Calu3 (cell line): Measurements from ENCODE around the gene NYAP2. TPM values are rescaled to one million over a fixed set of nuclear protein-coding genes. Genes with fewer than 3 reads are reported as not detected.

ENCODE experiments used
- BruUV-seq: library from RNA; stranded (reverse); fragments of 400-500 nt; replicated peaks from 2 replicates; lab custom pipeline; 2021; lab: Mats Ljungman, UMichigan
- CTCF ChIA-PET: fragments of 300-600 bp; sonication (Branson Sonifier 250); formaldehyde crosslinking; loops from one replicate; lab custom pipeline; 2022; ENCODE audit warnings: antibody characterized with exemption; lab: Charles Lee
- DNase-seq: peaks from one replicate; pipeline ENCODE4 v3.0.0; 2022
- H3K27ac Mint-ChIP-seq: one replicate; pipeline ENCODE4 v1.8.0; 2022; ENCODE audit warnings: mixed read lengths; ENCODE audit not compliant: unreplicated experiment
- H3K27me3 Mint-ChIP-seq: one replicate; pipeline ENCODE4 v1.8.0; 2022; ENCODE audit warnings: mixed read lengths; ENCODE audit not compliant: unreplicated experiment
- H3K36me3 Mint-ChIP-seq: one replicate; pipeline ENCODE4 v1.8.0; 2022; ENCODE audit warnings: mild to moderate bottlenecking, moderate library complexity, mixed read lengths; ENCODE audit not compliant: insufficient read depth, unreplicated experiment
- H3K4me1 Mint-ChIP-seq: one replicate; pipeline ENCODE4 v1.8.0; 2022; ENCODE audit warnings: mild to moderate bottlenecking, low read depth, mixed read lengths; ENCODE audit not compliant: unreplicated experiment
- H3K4me3 Mint-ChIP-seq: one replicate; pipeline ENCODE4 v1.8.0; 2022; ENCODE audit warnings: mild to moderate bottlenecking, low read depth, moderate library complexity, mixed read lengths; ENCODE audit not compliant: unreplicated experiment
- H3K9me3 Mint-ChIP-seq: one replicate; pipeline ENCODE4 v1.8.0; 2022; ENCODE audit warnings: low read depth, mixed read lengths; ENCODE audit not compliant: unreplicated experiment
- intact Hi-C: fragments of 100-400 bp; cut with micrococcal nuclease; formaldehyde crosslinking; loops from one replicate; pipeline ENCODE4 v1.10.0; 2022; ENCODE audit not compliant: unreplicated experiment
- total RNA-seq: library from RNA; stranded (reverse); gene quantifications from 2 replicates; pipeline ENCODE4 v1.2.3, GENCODE V29; 2022
- TF ChIP-seq, protein P1 (sequence below): fragments of 200-600 bp; IDR thresholded peaks from one replicate; pipeline ENCODE4 v1.8.0; 2022; ENCODE audit warnings: antibody characterized with exemption; ENCODE audit not compliant: unreplicated experiment

The NYAP2 gene
- total RNA-seq, 1 experiment from 2014 or later: 0.07 TPM

- CTCF ChIA-PET: no interaction called here
- BruUV-seq: no TSS peak
- H3K36me3 Mint-ChIP-seq: no peaks in the 10 kb centered on the region
- peaks cover 61% of the 10 kb centered on the region for H3K27me3 Mint-ChIP-seq
- no peaks in the 10 kb centered on the region for H3K4me1 Mint-ChIP-seq
- intact Hi-C loops: no loop called here
- H3K4me3 Mint-ChIP-seq: no peak overlapping the region
- no peaks in the 10 kb centered on the region for H3K9me3 Mint-ChIP-seq
- no peak for DNase-seq
- no peak overlapping the region for H3K27ac Mint-ChIP-seq
- TF ChIP-seq, protein P1, sequence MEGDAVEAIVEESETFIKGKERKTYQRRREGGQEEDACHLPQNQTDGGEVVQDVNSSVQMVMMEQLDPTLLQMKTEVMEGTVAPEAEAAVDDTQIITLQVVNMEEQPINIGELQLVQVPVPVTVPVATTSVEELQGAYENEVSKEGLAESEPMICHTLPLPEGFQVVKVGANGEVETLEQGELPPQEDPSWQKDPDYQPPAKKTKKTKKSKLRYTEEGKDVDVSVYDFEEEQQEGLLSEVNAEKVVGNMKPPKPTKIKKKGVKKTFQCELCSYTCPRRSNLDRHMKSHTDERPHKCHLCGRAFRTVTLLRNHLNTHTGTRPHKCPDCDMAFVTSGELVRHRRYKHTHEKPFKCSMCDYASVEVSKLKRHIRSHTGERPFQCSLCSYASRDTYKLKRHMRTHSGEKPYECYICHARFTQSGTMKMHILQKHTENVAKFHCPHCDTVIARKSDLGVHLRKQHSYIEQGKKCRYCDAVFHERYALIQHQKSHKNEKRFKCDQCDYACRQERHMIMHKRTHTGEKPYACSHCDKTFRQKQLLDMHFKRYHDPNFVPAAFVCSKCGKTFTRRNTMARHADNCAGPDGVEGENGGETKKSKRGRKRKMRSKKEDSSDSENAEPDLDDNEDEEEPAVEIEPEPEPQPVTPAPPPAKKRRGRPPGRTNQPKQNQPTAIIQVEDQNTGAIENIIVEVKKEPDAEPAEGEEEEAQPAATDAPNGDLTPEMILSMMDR: no peak
These were observed 2.8 kb downstream of the NYAP2 start for GRCh38 chr2:225402210-225402776.

- CTCF ChIA-PET: no interaction called here
- H3K27ac Mint-ChIP-seq: no peak overlapping the region
- DNase-seq: no peak
These were observed 11.9 kb downstream of the NYAP2 start for GRCh38 chr2:225411452-225411851.

GRCh38 chr2:225413786-225414185, 14.3 kb downstream of the NYAP2 start:
- no peak overlapping the region for H3K27ac Mint-ChIP-seq
- CTCF ChIA-PET: interaction anchor here (0.5 kb wide), 1 partner anchor 450 kb away, joined by 7 read pairs; no protein-coding TSS in a partner anchor
- intact Hi-C loops: no loop called here
- no TSS peak for BruUV-seq
- H3K9me3 Mint-ChIP-seq: no peaks in the 10 kb centered on the region
- no peaks in the 10 kb centered on the region for H3K4me1 Mint-ChIP-seq
- DNase-seq: no peak
- H3K36me3 Mint-ChIP-seq: no peaks in the 10 kb centered on the region
- TF ChIP-seq, protein P1: no peak
- no peak overlapping the region for H3K4me3 Mint-ChIP-seq
- no peaks in the 10 kb centered on the region for H3K27me3 Mint-ChIP-seq

More at GRCh38 chr2:225411452-225411851, 11.9 kb downstream of the NYAP2 start:
- H3K4me3 Mint-ChIP-seq: no peak overlapping the region
- H3K36me3 Mint-ChIP-seq: no peaks in the 10 kb centered on the region
- intact Hi-C loops: no loop called here
- H3K9me3 Mint-ChIP-seq: no peaks in the 10 kb centered on the region
- H3K4me1 Mint-ChIP-seq: no peaks in the 10 kb centered on the region
- H3K27me3 Mint-ChIP-seq: no peaks in the 10 kb centered on the region
- no TSS peak for BruUV-seq
- TF ChIP-seq, protein P1: no peak

- CTCF ChIA-PET: no interaction called here
- H3K27me3 Mint-ChIP-seq: no peaks in the 10 kb centered on the region
- intact Hi-C loops: no loop called here
- no peak for DNase-seq
- no peak overlapping the region for H3K4me3 Mint-ChIP-seq
- TF ChIP-seq, protein P1: no peak
- no peaks in the 10 kb centered on the region for H3K9me3 Mint-ChIP-seq
- no peak overlapping the region for H3K27ac Mint-ChIP-seq
- H3K4me1 Mint-ChIP-seq: no peaks in the 10 kb centered on the region
- H3K36me3 Mint-ChIP-seq: no peaks in the 10 kb centered on the region
- no TSS peak for BruUV-seq
These were observed 15.4 kb downstream of the NYAP2 start for GRCh38 chr2:225414902-225415301.
